HG03060 (cell line): Measurements from ENCODE around the gene PYROXD2.

ENCODE experiments used
- ATAC-seq: cut with Tn5 transposase; IDR thresholded peaks from one replicate; pipeline ENCODE4 v1.9.1; 2021; ENCODE audit warnings: low read depth, moderate number of reproducible peaks; ENCODE audit not compliant: unreplicated experiment

The PYROXD2 gene

GRCh38 chr10:98435178-98435577 is 20.2 kb upstream of the PYROXD2 start:
- no peak for ATAC-seq

- no peak for ATAC-seq
Observed at GRCh38 chr10:98433881-98434732, 19.1 kb upstream of the PYROXD2 start.

GRCh38 chr10:98433371-98433770 is 18.4 kb upstream of the PYROXD2 start:
- ATAC-seq: no peak

GRCh38 chr10:98432330-98432729 is 17.3 kb upstream of the PYROXD2 start:
- ATAC-seq: no peak

- ATAC-seq: no peak
Observed at GRCh38 chr10:98431016-98431415, 16.0 kb upstream of the PYROXD2 start.

GRCh38 chr10:98430427-98430826 is 15.4 kb upstream of the PYROXD2 start:
- no peak for ATAC-seq

GRCh38 chr10:98429320-98430072 is 14.5 kb upstream of the PYROXD2 start:
- ATAC-seq: no peak

GRCh38 chr10:98427011-98427515 is 12.1 kb upstream of the PYROXD2 start:
- no peak for ATAC-seq

GRCh38 chr10:98425511-98426352 is 10.8 kb upstream of the PYROXD2 start:
- ATAC-seq: no peak

GRCh38 chr10:98424295-98425254 is 9.6 kb upstream of the PYROXD2 start:
- no peak for ATAC-seq

GRCh38 chr10:98423691-98424120 is 8.7 kb upstream of the PYROXD2 start:
- ATAC-seq: no peak

- no peak for ATAC-seq
Observed at GRCh38 chr10:98422182-98422581, 7.2 kb upstream of the PYROXD2 start.

GRCh38 chr10:98420786-98421185 is 5.8 kb upstream of the PYROXD2 start:
- no peak for ATAC-seq

- no peak for ATAC-seq
Observed at GRCh38 chr10:98419469-98420261, 4.7 kb upstream of the PYROXD2 start.

- no peak for ATAC-seq
Observed at GRCh38 chr10:98418665-98419468, 3.9 kb upstream of the PYROXD2 start.

GRCh38 chr10:98417973-98418664 is 3.1 kb upstream of the PYROXD2 start:
- ATAC-seq: no peak

- no peak for ATAC-seq
Observed at GRCh38 chr10:98417481-98417959, 2.5 kb upstream of the PYROXD2 start.
